ENCODE measurements around the gene ABCB6.
"Not testable (repeated sequence)": the region's sequence is repeated elsewhere in the genome, so short reads cannot be mapped to it uniquely, and the experiment has no call there.

Gene ABCB6

GRCh38 chr2:219218732-219219701, at the start of gene ABCB6:
ABCB6 (minus strand) TSS chr2:219218958; CDS start chr2:219218673, 285 bp downstream.
- DNase-seq = peak; percentile 88

DNA sequence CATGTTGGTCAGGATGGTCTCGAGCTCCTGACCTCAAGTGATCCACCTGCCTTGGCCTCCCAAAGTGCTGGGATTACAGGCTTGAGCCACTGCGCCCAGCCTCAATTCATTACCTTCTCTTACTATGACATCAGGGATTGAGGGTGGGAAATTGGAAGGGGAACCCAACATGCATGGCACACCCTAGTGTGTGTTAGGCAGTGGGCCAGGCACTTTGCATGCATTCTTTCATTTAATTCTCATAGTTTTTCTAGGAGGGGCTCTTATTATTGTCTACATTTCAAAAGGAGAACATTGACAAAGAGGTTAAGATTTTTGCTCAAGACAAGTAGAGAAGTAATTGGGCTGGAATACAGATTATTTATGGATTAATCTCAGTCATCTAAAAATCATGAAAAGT, 49.5 kb upstream of the ABCB6 start:
- no peak for DNase-seq

DNA sequence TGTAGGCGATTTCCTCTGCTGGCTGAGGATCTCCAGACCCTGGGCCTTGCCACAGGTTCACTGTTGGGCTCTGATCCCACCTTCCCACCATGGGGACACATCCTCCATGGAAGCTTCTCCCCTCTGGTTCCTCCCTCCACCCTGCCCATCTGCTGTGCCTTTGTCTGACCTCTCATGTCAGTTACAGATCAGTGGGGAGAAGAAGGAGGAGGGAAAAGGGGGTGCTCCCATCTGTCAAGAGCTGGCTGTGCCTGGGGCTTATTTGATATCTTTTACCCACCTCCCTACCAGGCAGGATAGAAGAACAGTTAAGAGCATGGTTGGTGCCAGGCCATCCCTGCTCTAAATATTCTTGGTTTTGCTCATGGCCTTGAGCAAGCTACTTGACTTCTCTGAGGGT, 48.1 kb upstream of the ABCB6 start:
- DNase-seq = no peak

DNA sequence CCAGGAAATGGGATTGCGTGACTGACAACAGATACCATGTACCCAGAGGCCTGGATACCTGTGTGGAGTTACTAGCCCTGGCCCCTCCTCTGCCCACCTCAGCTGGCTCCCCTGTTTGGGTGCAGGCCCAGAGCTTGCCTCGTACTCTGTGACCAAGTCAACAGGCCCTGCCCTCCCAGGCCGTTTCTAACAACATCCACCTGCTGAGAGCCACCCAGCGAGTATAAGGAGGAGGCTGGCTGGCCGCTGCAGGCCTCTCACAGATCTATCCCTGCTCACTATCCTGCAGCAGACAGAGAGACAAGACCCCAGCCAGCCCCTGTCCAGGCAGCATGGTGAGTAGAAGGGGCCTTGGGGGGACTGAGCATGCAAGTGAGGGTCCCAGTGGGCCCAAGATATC, 47.5 kb upstream of the ABCB6 start:
- no peak for DNase-seq

DNA sequence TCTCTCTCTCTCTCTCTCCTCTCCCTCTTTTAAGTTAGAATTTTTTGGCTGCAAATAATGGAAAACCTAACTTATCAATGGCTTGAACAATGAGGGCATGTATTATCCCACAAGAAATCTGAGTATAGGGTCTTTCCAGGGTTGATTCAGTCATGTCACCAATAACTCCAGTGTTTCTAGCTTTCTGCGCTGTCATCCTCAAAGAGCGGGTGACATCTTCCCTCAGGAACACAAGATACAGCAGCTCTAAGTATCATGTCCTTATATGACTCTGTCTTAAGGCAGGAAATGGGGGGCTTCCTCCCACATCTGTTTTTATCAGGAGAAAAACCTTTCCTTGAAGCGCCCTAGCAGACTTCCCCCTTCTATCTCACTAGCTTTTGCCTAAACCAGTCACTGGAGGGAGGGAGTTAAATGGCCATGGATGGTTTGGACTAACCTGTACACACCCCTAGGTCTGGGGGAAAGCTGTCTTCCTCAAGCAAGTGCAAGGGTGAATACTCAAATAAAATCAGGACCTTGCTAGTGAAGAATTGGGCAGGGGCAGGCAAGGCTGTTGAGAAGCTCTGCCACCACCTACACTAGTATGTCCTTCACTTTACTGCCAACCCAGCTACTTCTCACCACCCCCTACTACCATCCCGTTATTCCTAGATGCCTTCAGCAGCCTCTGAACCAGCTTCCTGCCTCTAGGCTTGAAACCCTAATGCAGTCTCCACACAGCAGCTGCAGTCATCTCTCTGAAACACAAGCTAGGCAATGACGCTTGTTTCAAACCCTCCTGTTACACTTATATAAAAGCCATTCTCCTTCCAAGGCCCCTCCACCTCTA, 42.5 kb upstream of the ABCB6 start:
- DNase-seq = no peak

DNA sequence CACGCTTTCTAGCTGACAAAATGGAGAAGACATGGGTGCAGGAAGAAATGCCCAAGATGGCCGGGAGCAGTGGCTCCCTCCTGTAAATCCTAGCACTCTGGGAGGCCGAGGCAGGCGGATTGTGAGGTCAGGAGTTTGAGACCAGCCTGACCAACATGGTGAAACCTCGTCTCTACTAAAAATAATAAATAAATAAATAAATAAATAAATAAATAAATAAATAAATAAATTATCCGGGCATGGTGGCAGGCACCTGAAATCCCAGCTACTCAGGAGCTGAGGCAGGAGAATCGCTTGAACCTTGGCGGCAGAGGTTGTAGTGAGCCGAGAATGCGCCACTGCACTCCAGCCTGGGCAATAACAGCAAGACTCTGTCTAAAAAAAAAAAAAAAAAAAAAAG, 40.2 kb upstream of the ABCB6 start:
- DNase-seq = not testable (repeated sequence)

DNA sequence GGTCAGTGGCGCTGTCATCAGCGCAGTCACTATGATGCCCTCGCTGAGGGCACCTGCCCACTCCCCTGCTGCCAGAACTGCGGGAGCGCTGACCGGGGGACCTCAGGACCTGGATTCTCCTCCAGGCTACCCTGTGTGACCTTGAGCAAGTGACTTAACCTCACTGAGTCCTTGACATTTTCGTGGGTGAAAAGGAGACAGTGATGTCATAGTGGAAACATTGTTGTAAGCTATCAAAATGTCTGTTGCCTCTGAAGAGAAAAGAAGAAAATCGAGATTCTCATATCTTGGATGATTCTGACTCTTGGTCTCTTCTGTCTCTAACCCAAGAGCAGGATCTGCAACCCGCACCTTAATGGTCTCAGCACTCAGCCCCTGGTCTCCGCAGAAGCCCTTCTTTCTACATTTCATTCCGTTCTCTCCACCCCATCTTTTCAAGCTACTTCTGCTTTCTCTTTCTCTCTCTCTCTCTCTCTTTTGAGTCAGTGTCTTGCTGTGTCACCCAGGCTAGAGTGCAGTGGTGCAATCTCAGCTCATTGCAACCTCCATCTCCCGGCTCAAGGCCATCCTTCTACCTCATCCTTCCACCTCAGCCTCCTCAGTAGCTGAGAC, 35.9 kb upstream of the ABCB6 start:
- peak; percentile 65 for DNase-seq

DNA sequence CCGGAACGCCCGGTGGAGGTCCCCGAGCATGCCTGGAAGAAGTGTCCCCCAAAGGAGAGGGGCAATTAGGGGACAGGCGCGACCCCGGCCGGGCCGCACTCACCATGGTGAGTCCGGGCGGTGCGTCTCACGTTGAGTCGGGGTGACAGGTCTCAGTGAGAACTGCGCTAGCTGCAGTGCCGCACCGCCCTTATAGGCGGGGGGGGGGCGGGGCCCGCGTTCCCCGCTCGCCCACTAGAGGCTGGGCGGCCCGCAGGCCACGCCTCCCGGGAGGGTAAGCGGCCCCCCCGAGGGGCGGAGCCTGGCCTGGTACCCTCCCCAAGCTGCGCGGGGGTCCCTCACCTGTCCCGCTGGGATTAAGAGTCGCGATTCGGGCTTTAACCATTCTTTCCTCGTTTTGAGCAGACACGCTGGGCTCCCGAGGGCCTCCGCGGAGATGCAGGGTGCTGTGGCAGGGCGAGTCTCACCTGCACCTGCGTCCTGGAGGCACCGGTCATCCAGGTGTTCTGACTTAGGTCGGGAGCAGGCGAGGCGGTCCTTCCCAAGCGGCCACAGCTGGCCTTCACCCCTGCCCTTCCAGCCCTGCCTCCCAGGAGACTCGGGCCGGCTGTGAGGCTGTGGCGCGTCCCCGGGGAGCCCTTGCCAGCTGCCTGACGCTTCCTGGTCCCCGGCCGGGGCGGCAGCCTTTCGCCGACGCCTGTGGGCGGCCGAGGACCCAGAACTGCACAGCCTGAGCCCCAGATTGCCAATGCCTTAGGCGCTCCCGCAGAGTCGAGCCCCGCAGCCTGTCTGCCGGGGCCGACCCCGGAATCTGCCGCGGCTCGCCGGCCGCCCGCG, 35.2 kb upstream of the ABCB6 start, which contains the start of gene TUBA4A:
TUBA4A (minus strand) TSS at position 166 of the 837 bp plus-strand sequence; CDS start at position 106, 60 bp downstream.
- DNase-seq = peak; percentile 92

GRCh38 chr2:219252900-219253752, 34.4 kb upstream of the ABCB6 start, which contains the start of gene TUBA4B:
TUBA4B (plus strand) TSS chr2:219253243; CDS start chr2:219253408, 165 bp downstream.
- DNase-seq = peak; percentile 48

- DNase-seq = no peak
Observed at GRCh38 chr2:219252570-219252899, 33.8 kb upstream of the ABCB6 start.

- no peak for DNase-seq
Observed at GRCh38 chr2:219252084-219252483, 33.3 kb upstream of the ABCB6 start.

DNA sequence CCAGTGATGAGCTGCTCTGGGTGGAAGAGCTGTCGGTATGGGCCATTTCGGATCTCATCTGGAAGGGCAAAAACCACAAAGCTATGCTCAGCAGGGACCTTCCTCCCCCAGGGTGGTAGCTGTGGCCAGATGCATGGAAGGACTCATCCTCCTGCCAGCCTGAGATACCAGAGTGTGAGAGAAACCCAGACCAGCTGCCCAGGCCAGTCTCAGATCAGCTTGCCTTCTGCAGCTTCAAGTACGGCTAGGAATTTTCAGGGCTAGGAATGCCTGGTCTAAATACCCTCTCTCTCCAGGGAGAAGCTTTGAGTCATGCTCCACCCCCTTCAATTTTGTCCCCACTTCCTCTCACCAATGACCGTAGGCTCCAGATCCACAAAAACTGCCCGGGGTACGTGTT, 32.9 kb upstream of the ABCB6 start:
- no peak for DNase-seq

DNA sequence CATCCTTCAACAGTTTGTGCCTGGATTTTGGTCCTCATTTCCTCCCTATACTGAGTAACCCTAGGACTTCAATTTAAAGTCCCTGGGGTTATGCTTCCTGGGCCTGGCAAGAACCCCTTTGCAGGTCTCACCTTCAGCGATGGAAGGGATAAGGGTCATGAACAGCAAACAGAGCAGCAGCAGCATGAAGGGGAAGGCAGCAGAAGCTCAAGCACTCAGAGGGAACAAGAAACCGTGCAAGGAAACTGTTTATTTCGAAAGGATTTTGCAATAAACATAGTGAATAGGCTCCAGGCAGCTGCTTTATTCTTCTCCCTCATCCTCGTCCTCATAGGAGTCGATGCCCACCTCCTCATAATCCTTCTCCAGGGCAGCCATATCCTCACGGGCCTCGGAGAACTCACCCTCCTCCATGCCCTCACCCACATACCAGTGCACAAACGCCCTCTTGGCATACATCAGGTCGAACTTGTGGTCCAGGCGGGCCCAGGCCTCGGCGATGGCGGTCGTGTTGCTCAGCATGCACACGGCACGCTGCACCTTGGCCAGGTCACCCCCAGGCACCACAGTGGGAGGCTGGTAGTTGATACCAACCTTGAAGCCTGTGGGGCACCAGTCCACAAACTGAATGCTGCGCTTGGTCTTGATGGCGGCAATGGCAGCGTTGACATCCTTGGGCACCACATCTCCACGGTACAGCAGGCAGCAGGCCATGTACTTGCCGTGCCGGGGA, 31.5 kb upstream of the ABCB6 start:
- DNase-seq = no peak

- peak; percentile 70 for DNase-seq
Observed at GRCh38 chr2:219249203-219249980, 30.6 kb upstream of the ABCB6 start.

GRCh38 chr2:219248845-219249202, 30.1 kb upstream of the ABCB6 start:
- no peak for DNase-seq

DNA sequence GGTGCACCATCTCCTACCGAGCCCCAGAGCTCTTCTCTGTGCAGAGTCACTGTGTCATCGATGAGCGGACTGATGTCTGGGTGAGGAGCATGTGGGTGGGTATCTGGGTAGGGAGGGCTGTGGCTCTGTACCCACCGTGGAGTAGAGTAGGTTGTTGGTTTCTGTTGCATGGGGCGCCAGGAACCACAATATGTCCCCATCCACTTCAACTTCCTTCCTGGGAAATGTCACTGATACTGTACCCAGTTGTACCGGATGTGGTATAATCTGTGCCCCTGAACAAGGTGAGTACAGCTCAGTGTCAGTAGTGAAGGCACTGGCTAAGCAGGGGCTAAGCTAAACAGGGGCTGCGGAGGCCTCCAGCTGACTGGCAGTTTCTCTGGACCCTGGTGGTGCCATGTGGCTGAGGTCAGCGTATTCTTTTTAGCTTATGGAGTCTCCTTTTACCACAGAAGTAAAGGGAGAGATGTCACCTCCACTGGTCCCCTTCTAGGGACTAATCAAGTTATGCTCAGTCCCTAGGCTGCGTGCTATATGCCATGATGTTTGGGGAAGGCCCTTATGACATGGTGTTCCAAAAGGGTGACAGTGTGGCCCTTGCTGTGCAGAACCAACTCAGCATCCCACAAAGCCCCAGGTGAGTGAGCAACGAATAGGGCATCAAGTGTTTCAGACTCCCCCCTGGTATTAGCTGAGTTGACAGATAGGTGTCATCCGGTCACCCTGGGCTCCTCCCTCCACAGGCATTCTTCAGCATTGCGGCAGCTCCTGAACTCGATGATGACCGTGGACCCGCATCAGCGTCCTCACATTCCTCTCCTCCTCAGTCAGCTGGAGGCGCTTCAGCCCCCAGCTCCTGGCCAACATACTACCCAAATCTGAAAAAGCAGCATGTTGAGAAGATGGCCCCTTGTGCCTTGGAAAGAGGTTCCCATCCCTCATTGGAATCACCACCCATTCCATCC, 29.2 kb upstream of the ABCB6 start:
- peak; percentile 66 for DNase-seq

- no peak for DNase-seq
Observed at GRCh38 chr2:219246559-219246958, 27.8 kb upstream of the ABCB6 start.

GRCh38 chr2:219245899-219246230, 27.1 kb upstream of the ABCB6 start:
- DNase-seq = no peak
